Kidney tubule cell (primary cell): ENCODE measurements around the gene CLEC2B.

ENCODE experiments used
- DNase-seq: peaks from one replicate; pipeline ENCODE4 v3.0.0-alpha.2; 2018; ENCODE audit warnings: low spot score

The CLEC2B gene

GRCh38 chr12:9808504-9808903 is 60.6 kb downstream of the CLEC2B start:
- no peak for DNase-seq

DNA sequence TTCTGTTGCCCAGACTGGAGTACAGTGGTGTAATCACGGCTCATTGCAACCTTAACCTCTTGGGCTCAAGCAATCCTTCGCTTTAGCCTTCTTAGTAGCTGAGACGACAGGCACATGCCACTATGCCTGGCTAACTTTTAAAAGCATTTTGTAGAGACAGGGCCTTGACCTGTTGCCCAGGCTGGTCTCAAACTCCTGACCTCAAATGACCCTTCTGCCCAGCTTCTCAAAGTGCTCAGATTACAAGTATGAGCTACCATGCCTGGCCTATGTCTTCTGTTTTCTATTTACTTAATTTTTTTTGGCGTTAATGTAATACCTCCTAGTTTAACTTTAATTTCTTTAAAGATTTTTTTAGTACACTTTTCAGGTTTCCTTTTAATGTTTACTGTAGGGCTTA is 62.4 kb downstream of the CLEC2B start:
- no peak for DNase-seq

DNA sequence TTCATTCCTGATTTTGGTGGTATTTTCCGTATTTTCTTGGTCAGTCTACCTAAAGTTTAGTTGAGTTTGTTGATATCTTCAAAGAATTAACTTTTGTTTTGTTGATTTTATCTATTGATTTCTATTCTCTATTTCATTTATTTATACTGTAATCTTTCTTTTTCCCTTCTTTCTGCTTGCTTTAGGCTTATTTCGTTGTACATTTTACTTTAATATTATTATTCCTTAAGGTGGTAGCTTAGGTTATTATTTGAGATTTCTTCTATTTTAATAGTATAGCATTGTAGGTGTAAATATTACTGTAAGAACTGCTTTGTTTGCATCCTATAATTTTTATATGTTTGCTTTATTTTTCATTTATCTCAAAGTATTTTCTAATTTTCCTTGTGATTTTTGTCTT is 63.3 kb downstream of the CLEC2B start:
- DNase-seq, result no peak
